ENCODE data around the gene IVD.

The IVD gene

DNA sequence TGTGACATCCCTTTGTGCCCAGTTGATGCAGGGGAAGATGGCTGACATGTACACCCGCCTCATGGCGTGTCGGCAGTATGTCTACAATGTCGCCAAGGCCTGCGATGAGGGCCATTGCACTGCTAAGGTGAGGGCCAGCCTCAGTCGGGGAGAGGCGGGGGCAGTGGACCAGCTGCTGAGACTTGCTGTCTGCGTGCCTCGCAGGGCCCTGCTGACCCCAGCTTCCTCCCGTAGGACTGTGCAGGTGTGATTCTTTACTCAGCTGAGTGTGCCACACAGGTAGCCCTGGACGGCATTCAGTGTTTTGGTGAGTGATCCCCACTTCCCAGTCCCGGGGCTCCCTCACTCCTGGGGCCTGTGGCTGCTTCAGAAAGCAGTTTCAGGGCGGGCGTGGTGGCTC is 10.5 kb downstream of the IVD start:
- DNase-seq: no peak

DNA sequence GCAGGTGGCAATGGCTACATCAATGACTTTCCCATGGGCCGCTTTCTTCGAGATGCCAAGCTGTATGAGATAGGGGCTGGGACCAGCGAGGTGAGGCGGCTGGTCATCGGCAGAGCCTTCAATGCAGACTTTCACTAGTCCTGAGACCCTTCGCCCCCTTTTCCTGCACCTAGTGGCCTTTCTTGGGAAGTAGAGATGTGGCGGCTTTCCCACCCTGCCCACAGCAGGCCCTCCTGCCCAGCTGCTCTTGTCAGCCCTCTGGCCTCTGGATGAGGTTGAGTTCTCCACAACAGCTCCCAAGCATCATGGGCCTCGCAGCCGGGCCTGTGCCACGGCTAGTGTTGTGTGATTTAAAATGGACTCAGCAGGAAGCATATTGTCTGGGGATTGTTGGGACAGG is 12.5 kb downstream of the IVD start:
- DNase-seq: no peak

- DNase-seq: no peak
Observed at GRCh38 chr15:40420071-40420713, 14.6 kb downstream of the IVD start.

DNA sequence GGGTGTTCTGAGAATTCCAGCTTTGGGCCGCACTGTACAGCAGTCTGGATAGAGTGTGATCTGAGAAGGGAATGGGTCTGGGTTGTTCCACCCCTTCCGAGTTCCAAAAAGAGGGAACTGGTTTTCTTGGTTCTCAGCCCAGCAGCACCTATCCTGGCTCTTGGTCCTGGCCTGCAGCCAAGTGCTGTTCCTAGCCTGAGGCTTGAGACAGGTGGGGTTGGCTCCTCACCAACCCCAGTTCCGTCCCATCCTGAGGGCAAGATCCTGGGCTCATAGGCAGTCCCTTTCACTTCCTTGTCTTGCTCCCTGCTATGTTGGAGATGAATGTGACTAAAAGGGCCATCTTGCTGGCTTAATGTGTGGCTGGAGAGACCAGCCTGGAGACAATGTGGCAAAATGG is 15.2 kb downstream of the IVD start:
- DNase-seq: no peak

DNA sequence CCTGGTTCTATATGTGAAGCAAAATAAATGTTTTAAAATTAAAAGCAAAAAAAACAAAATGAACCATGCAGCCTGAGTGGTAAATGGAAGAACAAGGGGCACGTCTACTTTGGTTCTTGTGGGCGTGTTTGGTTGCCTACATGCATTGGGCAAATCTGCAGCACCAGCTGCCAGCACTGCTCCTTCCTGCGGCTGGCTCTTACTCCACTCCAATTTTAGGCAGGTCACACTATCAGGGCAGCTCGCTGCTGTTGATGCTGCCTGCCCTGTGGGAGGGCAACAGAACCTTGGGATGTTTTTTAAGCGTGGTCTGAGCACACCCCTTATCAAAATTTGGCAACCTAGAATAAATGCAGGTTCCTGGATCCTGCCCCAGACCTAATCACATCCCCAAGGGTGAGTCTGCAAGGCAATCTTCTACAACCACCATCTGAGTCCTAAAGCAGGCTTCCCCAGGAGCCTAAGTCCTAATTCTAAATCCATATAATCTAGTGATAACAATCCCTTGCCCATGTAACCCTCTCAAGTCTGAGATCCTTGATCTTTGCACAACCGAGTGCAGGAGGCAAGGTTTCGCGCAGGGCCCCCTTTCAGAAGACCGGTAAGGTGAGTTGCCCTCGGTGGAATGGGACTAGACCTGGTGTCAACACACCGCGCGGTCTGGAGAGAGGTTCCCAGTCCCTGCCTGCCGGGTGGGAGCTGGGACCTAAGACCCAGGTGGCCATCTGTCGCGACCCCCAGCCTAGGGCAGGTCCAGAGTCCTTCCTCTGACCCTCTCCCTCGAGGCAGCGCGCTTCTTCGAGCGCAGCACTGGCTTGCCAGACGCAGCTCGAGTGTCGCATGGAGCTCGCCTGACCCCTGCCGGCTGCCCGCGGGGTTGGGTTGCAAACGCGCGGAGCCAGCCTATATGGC is 15.9 kb downstream of the IVD start:
- peak; percentile 78 for DNase-seq

DNA sequence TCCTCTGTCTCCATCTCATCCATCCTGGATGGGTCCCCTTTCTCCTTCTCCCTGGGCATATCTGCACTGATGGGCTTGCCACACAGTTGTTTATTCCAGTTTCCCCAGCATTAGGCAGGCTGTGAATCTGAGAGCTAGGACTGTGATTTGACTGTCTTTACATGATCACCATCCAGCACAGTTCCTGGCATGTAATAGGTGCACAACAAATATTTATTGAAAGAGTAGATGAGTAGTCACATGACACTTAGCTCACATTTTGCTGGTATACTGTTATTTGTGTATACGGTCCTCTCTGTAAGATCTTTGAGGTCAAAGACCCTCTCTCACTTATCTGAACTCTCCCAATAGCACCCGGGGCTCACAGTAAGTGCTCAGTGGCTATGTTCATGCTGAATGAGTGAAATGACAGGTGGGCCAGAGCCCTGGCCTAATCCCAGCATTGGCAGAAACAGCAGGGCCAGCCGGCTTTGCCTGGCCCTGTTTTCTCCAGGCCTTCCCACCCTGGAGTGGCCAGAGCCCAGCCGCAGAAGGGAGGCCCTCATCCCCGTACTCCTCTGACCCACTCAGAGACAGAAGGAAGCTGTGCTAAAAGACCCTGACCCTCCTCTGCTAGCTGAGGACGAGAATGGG is 19.0 kb downstream of the IVD start:
- DNase-seq: no peak

- no peak for DNase-seq
Observed at GRCh38 chr15:40425681-40426080, 20.1 kb downstream of the IVD start.

DNA sequence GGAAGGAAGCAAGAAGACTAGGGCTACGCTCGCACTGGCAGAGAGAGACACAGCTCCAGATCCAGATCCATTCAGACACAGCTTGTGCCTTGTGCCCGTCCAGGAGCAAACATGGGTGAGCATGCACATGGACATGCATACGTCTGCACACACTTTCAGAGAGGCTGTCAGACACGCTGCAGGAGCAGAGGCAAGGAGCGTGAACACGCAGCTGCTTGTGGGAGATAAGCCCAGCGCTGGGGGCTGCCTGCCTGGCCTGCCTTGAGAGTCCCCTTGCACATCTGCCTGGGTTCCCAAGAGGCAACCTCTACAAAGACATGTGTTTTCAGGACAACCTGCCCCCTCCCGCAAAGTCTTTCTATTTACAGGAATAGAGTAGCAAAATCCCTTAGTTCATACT is 21.6 kb downstream of the IVD start:
- no peak for DNase-seq

DNA sequence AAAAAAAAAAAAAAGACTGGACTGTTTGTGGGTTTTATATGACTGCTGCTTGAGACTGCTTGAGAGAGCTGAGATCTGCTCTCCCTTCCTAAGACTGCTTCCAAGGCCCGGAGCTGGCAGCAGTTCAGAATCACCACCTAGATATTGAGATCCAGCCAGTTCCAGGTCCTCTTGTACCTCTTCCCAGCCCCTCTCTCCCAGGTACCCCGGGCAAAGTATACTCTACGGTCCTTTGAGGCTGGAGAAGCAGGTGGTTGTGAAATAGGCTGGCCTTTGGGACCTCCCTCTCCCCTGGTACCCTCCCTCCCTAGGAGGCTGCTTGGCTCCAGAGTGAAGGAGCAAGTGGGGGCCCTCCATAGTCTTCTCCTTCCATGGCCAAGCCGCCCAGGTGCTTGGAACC is 22.6 kb downstream of the IVD start:
- no peak for DNase-seq

- no peak for DNase-seq
Observed at GRCh38 chr15:40429068-40429710, 23.6 kb downstream of the IVD start.

DNA sequence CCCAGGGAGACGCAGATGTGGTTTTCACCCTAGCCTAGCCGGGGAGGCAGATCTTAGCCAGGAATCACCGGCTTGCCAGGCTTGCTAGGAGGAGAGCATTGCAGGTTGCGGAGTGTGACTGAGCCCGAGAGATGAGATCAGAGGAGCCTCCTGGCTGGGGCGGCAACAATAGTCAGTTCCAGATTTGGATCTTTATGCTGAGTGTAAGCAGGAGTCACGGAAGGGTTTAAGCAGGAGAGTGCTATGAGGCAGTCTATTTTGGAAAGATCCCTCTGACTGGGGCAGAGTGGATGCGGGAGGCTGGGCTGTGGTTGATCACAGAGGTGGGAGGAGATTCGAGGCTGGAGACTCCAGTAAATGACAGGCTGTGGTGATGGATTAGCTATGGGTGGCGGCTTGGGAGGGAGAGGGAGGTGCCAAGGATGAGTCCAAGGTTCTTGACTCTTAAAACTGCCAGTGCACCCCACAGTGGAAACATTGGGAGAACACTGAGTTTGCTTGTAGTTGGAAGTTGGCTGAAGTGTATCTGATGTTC is 24.7 kb downstream of the IVD start:
- no peak for DNase-seq

DNA sequence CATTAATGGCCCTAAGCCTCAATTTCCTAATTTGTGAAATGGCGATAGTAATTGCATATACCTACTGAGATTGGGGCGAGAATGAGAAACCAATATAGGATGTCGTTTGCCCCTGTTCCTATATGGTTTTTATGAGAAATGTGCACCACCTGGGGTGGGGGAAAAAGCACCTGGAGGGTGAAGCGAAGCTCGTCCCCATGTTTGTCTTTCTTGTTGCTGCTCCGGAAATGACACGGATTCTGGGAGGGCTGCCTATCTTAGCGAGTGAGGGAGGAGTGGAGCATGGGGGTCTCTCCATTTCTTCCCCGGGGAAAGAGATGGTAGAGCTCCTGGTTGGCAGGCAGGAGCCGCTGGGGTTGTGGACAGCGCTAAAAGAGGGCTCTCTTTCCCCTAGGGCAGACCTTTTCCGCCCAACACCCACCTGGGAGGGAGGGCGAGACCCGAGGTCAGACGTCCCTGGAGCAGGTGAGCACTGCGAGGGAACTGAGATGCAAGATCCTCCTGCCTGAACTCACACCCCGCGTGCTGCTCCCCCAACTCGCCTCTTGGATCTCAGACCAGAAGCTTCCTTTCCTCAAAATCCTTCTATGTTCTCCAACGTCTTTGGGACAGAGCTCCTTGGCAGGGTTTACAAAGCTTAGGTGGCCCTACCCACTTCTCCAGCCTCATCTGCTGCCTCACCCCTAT is 29.6 kb downstream of the IVD start:
- no peak for DNase-seq

DNA sequence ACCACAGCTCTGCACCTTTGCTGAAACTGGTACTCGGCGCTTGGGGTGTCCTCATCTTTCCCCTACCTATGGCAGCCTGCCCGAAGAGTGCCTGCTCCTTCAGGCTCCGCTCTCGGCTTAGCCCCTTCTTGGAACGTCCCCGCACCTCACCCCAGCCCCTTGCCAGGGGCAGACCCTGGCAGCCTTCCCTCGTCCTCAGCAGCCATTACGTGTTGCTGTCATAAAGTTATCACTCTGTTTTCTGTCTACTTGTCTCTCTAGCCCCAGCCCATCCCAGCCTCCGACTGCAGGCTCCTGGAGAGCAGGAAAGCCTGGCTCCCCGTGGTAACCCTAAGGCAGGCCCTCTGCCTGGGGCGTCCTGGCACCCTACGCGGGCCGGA is 30.1 kb downstream of the IVD start:
- no peak for DNase-seq

DNA sequence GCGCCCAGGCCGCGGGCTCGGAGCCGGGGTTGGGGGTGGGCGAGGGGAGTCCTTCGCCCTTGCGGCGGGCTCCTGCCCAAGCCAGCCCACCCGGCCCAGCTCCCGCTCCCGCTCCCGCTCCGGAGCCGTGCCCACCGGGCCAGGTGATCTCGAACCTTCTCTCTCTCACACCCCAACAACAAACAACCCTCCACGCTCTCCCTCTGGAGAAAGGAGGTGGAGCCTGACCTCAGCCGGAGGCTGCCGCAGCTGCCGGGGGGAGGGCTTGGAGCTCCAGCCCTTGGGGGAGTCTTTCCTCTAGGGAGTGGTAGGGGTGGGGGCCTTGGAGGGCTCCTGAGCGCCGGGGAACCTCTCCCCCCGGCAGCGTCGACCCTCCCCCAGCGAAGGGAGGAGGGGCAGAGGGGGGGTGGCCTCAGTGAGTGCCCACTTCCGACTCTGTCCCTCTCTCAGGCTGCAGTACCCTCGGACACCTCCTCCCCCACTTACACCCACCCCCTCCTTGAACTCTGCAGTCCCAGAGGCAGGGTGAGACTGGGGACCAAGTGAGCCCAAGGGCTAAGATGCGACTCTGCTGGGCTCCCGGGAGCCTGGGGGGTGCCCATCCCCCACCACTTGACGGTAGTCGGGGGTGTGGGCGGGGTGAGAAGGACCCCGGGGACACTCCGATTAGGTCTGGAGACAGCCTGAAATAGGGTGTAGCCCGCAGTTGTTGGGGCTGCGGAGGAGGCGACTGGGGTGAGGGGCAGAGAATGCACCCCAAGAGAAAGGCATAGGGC is 30.7 kb downstream of the IVD start:
- peak; percentile 17 for DNase-seq

- DNase-seq: no peak
Observed at GRCh38 chr15:40436892-40437751, 31.5 kb downstream of the IVD start.

DNA sequence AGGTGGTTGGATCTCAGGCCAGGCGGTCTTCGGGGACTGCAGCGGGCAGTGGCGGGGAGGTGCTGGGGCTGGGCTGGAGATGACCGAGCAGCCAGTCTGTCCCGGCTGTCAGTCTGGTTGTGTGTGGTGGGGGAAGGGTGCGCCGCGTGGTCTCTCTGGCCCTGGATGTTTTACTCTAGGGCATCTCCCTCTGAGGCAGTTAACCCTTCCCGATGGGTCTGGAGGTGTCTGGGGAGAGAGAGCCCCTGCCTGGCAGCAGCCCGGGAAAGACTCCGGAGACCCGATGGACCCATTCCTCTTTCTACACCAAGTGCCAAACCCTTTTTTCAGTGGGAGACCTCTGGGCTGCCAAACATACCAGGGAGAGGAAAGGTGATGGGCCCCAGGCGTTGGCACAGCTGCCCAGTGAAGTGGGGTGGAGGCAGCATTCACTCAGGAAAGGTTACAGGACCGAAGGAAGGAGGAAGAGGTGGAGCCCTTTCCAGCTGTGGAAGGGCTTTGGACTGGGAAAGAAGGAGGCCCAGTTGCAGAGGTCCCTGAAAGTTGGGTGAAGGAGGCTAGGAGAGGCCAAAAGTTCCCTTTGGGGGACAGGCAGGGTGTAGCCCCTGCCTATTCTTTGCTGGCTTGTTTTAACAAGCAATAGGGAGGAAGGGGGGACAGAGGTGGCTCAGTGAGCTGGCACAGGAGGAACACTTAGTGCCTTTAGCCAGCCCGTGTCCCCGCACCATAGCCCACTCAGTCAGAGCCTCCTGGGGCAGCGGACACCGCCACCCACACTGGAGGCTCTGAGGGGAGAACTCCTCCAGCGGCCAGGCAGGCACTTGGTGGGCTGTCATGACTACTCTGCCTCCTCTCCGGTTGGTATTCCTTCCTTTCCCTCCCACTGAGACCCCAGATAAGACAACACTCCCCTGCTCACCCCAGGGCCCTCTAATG is 32.4 kb downstream of the IVD start:
- DNase-seq: no peak

GRCh38 chr15:40438712-40439111 is 33.1 kb downstream of the IVD start:
- DNase-seq: no peak

DNA sequence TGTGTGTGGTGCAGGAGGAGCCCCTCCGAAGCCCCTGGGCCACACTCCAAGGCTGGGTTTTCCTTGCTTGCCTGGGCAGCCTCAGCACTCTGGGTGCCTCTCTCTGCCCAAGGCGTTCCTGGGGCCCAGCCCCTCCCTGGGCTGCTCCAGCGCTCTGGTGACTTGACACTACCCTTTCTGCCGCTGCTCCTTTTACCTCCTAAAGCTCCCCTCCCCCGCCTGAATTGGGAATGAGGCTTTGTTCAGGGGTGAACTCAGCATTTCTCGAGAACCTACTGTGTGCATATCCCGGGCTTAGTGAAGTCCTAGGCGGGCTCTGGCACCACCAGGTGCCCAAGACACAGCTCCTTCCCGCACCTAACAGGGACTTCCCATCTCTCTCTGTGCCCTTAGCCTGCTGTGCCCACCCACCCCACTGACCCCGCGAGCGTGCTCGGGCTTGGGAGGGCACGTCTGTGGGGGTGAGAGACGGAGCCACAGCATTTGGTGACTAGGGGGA is 33.9 kb downstream of the IVD start:
- DNase-seq: no peak

DNA sequence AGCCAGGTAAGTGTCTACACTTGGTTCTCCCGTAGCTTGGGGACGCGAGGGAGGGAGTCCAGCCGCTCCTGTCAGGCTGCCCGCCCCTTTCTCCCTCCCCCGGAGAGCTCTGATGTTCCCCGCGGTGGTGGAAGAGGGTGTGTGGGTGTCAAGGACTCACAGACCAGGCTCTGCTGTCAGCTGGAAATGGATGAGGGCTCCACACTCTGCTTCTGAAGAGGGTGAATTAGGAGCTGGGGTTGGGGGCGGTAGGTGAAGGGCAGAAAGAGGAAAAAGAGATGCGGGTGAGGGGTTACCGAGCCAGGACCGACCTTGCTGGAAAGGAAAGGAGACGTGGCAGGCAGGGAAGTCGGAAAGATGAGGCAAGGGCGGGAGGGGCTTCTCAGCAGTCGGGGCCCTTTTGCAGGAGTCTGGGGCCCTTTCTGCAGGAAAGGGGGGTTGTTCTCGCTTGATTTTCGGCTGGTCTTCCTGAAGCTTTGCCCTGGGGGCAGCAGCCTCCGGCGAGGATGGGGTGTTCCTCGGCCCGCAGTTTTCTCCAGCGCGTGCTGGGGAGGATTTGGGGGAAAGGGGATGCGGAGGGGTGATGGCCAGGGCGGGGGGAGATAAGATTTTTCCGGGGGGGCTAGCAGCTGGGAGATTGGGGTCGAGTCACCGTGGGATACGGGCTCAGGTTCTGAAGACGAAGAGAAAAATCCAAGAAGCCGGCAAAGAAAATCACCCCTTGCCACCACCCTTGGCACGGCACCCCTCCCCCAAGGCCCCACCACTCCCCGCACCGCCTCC is 34.6 kb downstream of the IVD start:
- peak; percentile 36 for DNase-seq
